ENCODE measurements around the gene HERC6.

- no peak for TF ChIP-seq SP2 (IDR thresholded peaks at IDR 0.05; ENCODE audit: low read length)
- no peak for TF ChIP-seq CHD7 (IDR thresholded peaks at IDR 0.05; ENCODE audit: insufficient replicate concordance, low read length)
- no peak for TF ChIP-seq CTCF (IDR thresholded peaks at IDR 0.05; ENCODE audit: control extremely low read depth in 1 of 3, insufficient read depth in 1 of 3, low read depth in 1 of 3, low read length in 3 of 3)
- no peak for TF ChIP-seq GABPA (IDR thresholded peaks at IDR 0.05; ENCODE audit: borderline replicate concordance, insufficient read depth, low read length)
- TF ChIP-seq ATF3 (IDR thresholded peaks at IDR 0.05; ENCODE audit: insufficient read depth, low read depth, low read length) = no peak
These were observed 63.0 kb downstream of the HERC6 start for GRCh38 chr4:88441696-88442095.

All from H1 (cell line).